Ectodermal cell (in vitro differentiated cells): ENCODE data around the gene SMYD3.
"Not testable (repeated sequence)": the region's sequence is repeated elsewhere in the genome, so short reads cannot be mapped to it uniquely, and the experiment has no call there.

Experiments used
- H3K27ac ChIP-seq: 2 replicates; pipeline ENCODE4 v1.7.0; 2013; ENCODE audit warnings: mild to moderate bottlenecking, low read depth, low read length; ENCODE audit not compliant: insufficient read depth, poor library complexity, severe bottlenecking
- H3K27me3 ChIP-seq: 2 replicates; pipeline ENCODE4 v1.7.0; 2013; ENCODE audit warnings: mild to moderate bottlenecking, low read length; ENCODE audit not compliant: insufficient read depth, control insufficient read depth, poor library complexity, severe bottlenecking
- H3K36me3 ChIP-seq: one replicate; pipeline ENCODE4 v1.7.0; 2013; ENCODE audit warnings: low read length; ENCODE audit not compliant: control insufficient read depth, insufficient read depth
- H3K4me1 ChIP-seq: one replicate; pipeline ENCODE4 v1.7.0; 2013; ENCODE audit warnings: low read length; ENCODE audit not compliant: control insufficient read depth, insufficient read depth
- H3K4me3 ChIP-seq: 2 replicates; pipeline ENCODE4 v1.7.0; 2013; ENCODE audit warnings: low read depth, low read length, control low read depth; ENCODE audit not compliant: insufficient read depth
- H3K9me3 ChIP-seq: 2 replicates; pipeline ENCODE4 v1.7.0; 2013; ENCODE audit warnings: mild to moderate bottlenecking, low read length, moderate library complexity; ENCODE audit not compliant: control insufficient read depth
- WGBS, 2 experiments: methylation state at CpG; one replicate each; pipeline ENCODE4 v1.1.7; 2013; ENCODE audit warnings: missing lambda C conversion rate in 2 of 2; 5-methylcytosine and 5-hydroxymethylcytosine counted together

Gene SMYD3

GRCh38 chr1:245790441-245790840 is 716.6 kb downstream of the SMYD3 start:
- Histone ChIP-seq H3K27me3 (no peaks in the 10 kb centered on the region), H3K4me1 (no peaks in the 10 kb centered on the region), H3K9me3 (no peaks in the 10 kb centered on the region), H3K36me3 (no peaks in the 10 kb centered on the region), H3K4me3 (no peak overlapping the region), H3K27ac (no peak overlapping the region)
- 87 to 92% methylated on average over 2 of the region's 2 CpGs for WGBS, 2 experiments

- Histone ChIP-seq H3K4me1 (no peaks in the 10 kb centered on the region), H3K4me3 (no peak overlapping the region), H3K27ac (no peak overlapping the region), H3K36me3 (no peaks in the 10 kb centered on the region), H3K27me3 (no peaks in the 10 kb centered on the region), H3K9me3 (no peaks in the 10 kb centered on the region)
- 95 to 96% methylated on average over 10 of the region's 10 CpGs for WGBS, 2 experiments
These were observed 718.2 kb downstream of the SMYD3 start for GRCh38 chr1:245788886-245789285.

GRCh38 chr1:245788269-245788668 is 718.8 kb downstream of the SMYD3 start:
- no peaks in the 10 kb centered on the region for H3K36me3 ChIP-seq
- no peak overlapping the region for H3K27ac ChIP-seq
- H3K27me3 ChIP-seq: no peaks in the 10 kb centered on the region
- H3K9me3 ChIP-seq: no peaks in the 10 kb centered on the region
- WGBS, 2 experiments: 97 to 98% methylated on average over 3 of the region's 3 CpGs
- no peak overlapping the region for H3K4me3 ChIP-seq
- no peaks in the 10 kb centered on the region for H3K4me1 ChIP-seq

GRCh38 chr1:245786948-245787347 is 720.1 kb downstream of the SMYD3 start:
- 93 to 94% methylated on average over 5 of the region's 5 CpGs for WGBS, 2 experiments
- no peak overlapping the region for H3K4me3 ChIP-seq
- no peaks in the 10 kb centered on the region for H3K4me1 ChIP-seq
- H3K9me3 ChIP-seq: no peaks in the 10 kb centered on the region
- no peaks in the 10 kb centered on the region for H3K36me3 ChIP-seq
- H3K27me3 ChIP-seq: no peaks in the 10 kb centered on the region
- H3K27ac ChIP-seq: no peak overlapping the region

GRCh38 chr1:245779797-245780755 is 727.0 kb downstream of the SMYD3 start:
- Histone ChIP-seq H3K36me3 (no peaks in the 10 kb centered on the region), H3K4me1 (peaks cover 9% of the 10 kb centered on the region), H3K27me3 (no peaks in the 10 kb centered on the region), H3K9me3 (no peaks in the 10 kb centered on the region), H3K4me3 (no peak overlapping the region), H3K27ac (no peak overlapping the region)
- WGBS, 2 experiments: 89 to 96% methylated on average over 7 to 8 of the region's 9 CpGs

GRCh38 chr1:245777752-245778151 is 729.3 kb downstream of the SMYD3 start:
- 87 to 94% methylated on average over 1 to 3 of the region's 3 CpGs for WGBS, 2 experiments
- Histone ChIP-seq H3K9me3 (no peaks in the 10 kb centered on the region), H3K4me1 (peaks cover 9% of the 10 kb centered on the region), H3K36me3 (no peaks in the 10 kb centered on the region), H3K27ac (no peak overlapping the region), H3K4me3 (no peak overlapping the region), H3K27me3 (no peaks in the 10 kb centered on the region)

- no peak overlapping the region for H3K27ac ChIP-seq
- H3K9me3 ChIP-seq: no peaks in the 10 kb centered on the region
- no peaks in the 10 kb centered on the region for H3K27me3 ChIP-seq
- no peaks in the 10 kb centered on the region for H3K36me3 ChIP-seq
- 89 to 93% methylated on average over 3 to 5 of the region's 5 CpGs for WGBS, 2 experiments
- no peak overlapping the region for H3K4me3 ChIP-seq
- peaks cover 9% of the 10 kb centered on the region for H3K4me1 ChIP-seq
These were observed 730.3 kb downstream of the SMYD3 start for GRCh38 chr1:245776694-245777332.

- H3K36me3 ChIP-seq: no peaks in the 10 kb centered on the region
- no peak overlapping the region for H3K27ac ChIP-seq
- no peaks in the 10 kb centered on the region for H3K9me3 ChIP-seq
- 97% methylated on average over 3 to 4 of the region's 4 CpGs for WGBS, 2 experiments
- H3K4me1 ChIP-seq: peaks cover 9% of the 10 kb centered on the region
- no peak overlapping the region for H3K4me3 ChIP-seq
- H3K27me3 ChIP-seq: no peaks in the 10 kb centered on the region
These were observed 730.9 kb downstream of the SMYD3 start for GRCh38 chr1:245776139-245776538.

GRCh38 chr1:245774931-245775330 is 732.1 kb downstream of the SMYD3 start:
- H3K36me3 ChIP-seq, H3K9me3 ChIP-seq, H3K27me3 ChIP-seq, H3K27ac ChIP-seq, H3K4me1 ChIP-seq, H3K4me3 ChIP-seq: not testable (repeated sequence)
- WGBS, 2 experiments: 95 to 96% methylated on average over 25 of the region's 25 CpGs

- Histone ChIP-seq H3K4me1 (peaks cover 9% of the 10 kb centered on the region), H3K9me3 (no peaks in the 10 kb centered on the region), H3K4me3 (no peak overlapping the region), H3K27me3 (no peaks in the 10 kb centered on the region), H3K27ac (no peak overlapping the region), H3K36me3 (no peaks in the 10 kb centered on the region)
- WGBS, 2 experiments: 88 to 90% methylated on average over 2 of the region's 2 CpGs
These were observed 732.9 kb downstream of the SMYD3 start for GRCh38 chr1:245774196-245774595.
